Measurements from ENCODE around the gene CAPN5. TPM values are rescaled to one million over a fixed set of nuclear protein-coding genes. Genes with fewer than 3 reads are reported as not detected.

The CAPN5 gene
- polyA plus RNA-seq, 3 donors = 0.28 to 0.83 (median 0.62) TPM

- H3K4me1 ChIP-seq (ENCODE audit: control insufficient read depth in 1 of 2, insufficient read depth in 2 of 2, low read length in 2 of 2) = no peaks in the 10 kb centered on the region
- no peaks in the 10 kb centered on the region for H4K20me1 ChIP-seq (ENCODE audit: insufficient read depth, low read length)
- no peak overlapping the region for H2AFZ ChIP-seq (ENCODE audit: insufficient read depth, low read depth, low read length, poor library complexity, severe bottlenecking)
- H3K4me3 ChIP-seq (replicated peaks in 1 of 3; ENCODE audit: low read depth in 2 of 3, low read length in 3 of 3) = no peak overlapping the region
- Mint-ChIP-seq H3K4me1 (no peaks in the 10 kb centered on the region), H3K36me3 (no peaks in the 10 kb centered on the region), H3K27me3 (ENCODE audit: low read depth in 3 of 3) (peaks cover 2 to 4% (median 3%) of the 10 kb centered on the region in 3 donors), H3K27ac (no peak overlapping the region), H3K4me3 (no peak overlapping the region), H3K9me3 (no peaks in the 10 kb centered on the region)
- 100% methylated on average over 2 of the region's 5 CpGs for WGBS (ENCODE audit: insufficient coverage)
- H3K27ac ChIP-seq (ENCODE audit: low read depth in 1 of 2, low read length in 2 of 2) = no peak overlapping the region
- H3K36me3 ChIP-seq (replicated peaks in 1 of 2; ENCODE audit: control insufficient read depth in 1 of 2, insufficient read depth in 2 of 2, low read length in 2 of 2) = no peaks in the 10 kb centered on the region
- H3K4me2 ChIP-seq (replicated peaks; ENCODE audit: extremely low read depth, low read length, poor library complexity, severe bottlenecking) = no peak overlapping the region
- H3K9me3 ChIP-seq (replicated peaks in 1 of 2; ENCODE audit: control insufficient read depth in 1 of 2, insufficient read depth in 1 of 2, low read length in 2 of 2) = no peaks in the 10 kb centered on the region
- intact Hi-C loops (cut with micrococcal nuclease) = no loop called here
- no peaks in the 10 kb centered on the region for H3K79me2 ChIP-seq (ENCODE audit: insufficient read depth, low read length)
- no peaks in the 10 kb centered on the region for H3K27me3 ChIP-seq (ENCODE audit: control insufficient read depth in 2 of 2, insufficient read depth in 2 of 2, low read length in 2 of 2)
- no peak overlapping the region for H3K9ac ChIP-seq (ENCODE audit: insufficient read depth, low read length, poor library complexity, severe bottlenecking)
- DNase-seq = no peak
- no peak for TF ChIP-seq CTCF (IDR thresholded peaks at IDR 0.05)
These were observed 98.3 kb downstream of the CAPN5 start for GRCh38 chr11:77165066-77165465.

- no peaks in the 10 kb centered on the region for H3K4me1 Mint-ChIP-seq
- Histone ChIP-seq H3K4me1 (ENCODE audit: control insufficient read depth in 1 of 2, insufficient read depth in 2 of 2, low read length in 2 of 2) (no peaks in the 10 kb centered on the region), H3K27ac (ENCODE audit: low read depth in 1 of 2, low read length in 2 of 2) (no peak overlapping the region), H2AFZ (ENCODE audit: insufficient read depth, low read depth, low read length, poor library complexity, severe bottlenecking) (no peak overlapping the region), H3K36me3 (replicated peaks in 1 of 2; ENCODE audit: control insufficient read depth in 1 of 2, insufficient read depth in 2 of 2, low read length in 2 of 2) (no peaks in the 10 kb centered on the region), H3K79me2 (ENCODE audit: insufficient read depth, low read length) (no peaks in the 10 kb centered on the region), H3K27me3 (ENCODE audit: control insufficient read depth in 2 of 2, insufficient read depth in 2 of 2, low read length in 2 of 2) (no peaks in the 10 kb centered on the region), H3K9ac (ENCODE audit: insufficient read depth, low read length, poor library complexity, severe bottlenecking) (no peak overlapping the region), H4K20me1 (ENCODE audit: insufficient read depth, low read length) (no peaks in the 10 kb centered on the region), H3K4me3 (replicated peaks in 1 of 3; ENCODE audit: low read depth in 2 of 3, low read length in 3 of 3) (no peak overlapping the region), H3K4me2 (replicated peaks; ENCODE audit: extremely low read depth, low read length, poor library complexity, severe bottlenecking) (no peak overlapping the region), H3K9me3 (replicated peaks in 1 of 2; ENCODE audit: control insufficient read depth in 1 of 2, insufficient read depth in 1 of 2, low read length in 2 of 2) (no peaks in the 10 kb centered on the region)
- WGBS (ENCODE audit: insufficient coverage) = 97% methylated on average over 8 of the region's 8 CpGs
- no peak for TF ChIP-seq CTCF (IDR thresholded peaks at IDR 0.05)
- H3K36me3 Mint-ChIP-seq = no peaks in the 10 kb centered on the region
- no peak for DNase-seq
- no peak overlapping the region for H3K27ac Mint-ChIP-seq
- H3K27me3 Mint-ChIP-seq (ENCODE audit: low read depth in 3 of 3) = peaks cover 2 to 3% (median 2%) of the 10 kb centered on the region in 3 donors
- H3K4me3 Mint-ChIP-seq = no peak overlapping the region
- intact Hi-C loops (cut with micrococcal nuclease) = no loop called here
- no peaks in the 10 kb centered on the region for H3K9me3 Mint-ChIP-seq
These were observed 99.2 kb downstream of the CAPN5 start for GRCh38 chr11:77166021-77166420.
